Frontal cortex (tissue), 4 donors: ENCODE measurements around the gene CCBE1. TPM values are rescaled to one million over a fixed set of nuclear protein-coding genes. Genes with fewer than 3 reads are reported as not detected.
"Not testable (repeated sequence)": the region's sequence is repeated elsewhere in the genome, so short reads cannot be mapped to it uniquely, and the experiment has no call there.

Experiments used
- DNase-seq, 2 donors: peaks; one replicate each; pipeline ENCODE4 v3.0.0; 2012; ENCODE audit warnings: low spot score in 2 of 2
- FAIRE-seq: peaks from 2 replicates; lab custom pipeline; 2012; peaks lifted over from hg19 to GRCh38; lab: Jason Lieb, UNC
- total RNA-seq: library from RNA; depleted of rRNA; stranded (reverse); fragments of >200 nt; gene quantifications from one replicate; pipeline ENCODE4 v1.2.3, GENCODE V29; 2014
- donor health status: control.
- donor health status: control.
- donor health status: control.

Gene CCBE1
- total RNA-seq, 1 donor from 2014 or later, result 32.6 TPM

GRCh38 chr18:59717291-59717690 is 20.1 kb upstream of the CCBE1 start:
- no peak for FAIRE-seq
- DNase-seq, result no peak

- no peak for FAIRE-seq
- no peak for DNase-seq
These were observed 18.7 kb upstream of the CCBE1 start for GRCh38 chr18:59715966-59716369.

- FAIRE-seq (no peak), DNase-seq (no peak)
These were observed 18.2 kb upstream of the CCBE1 start for GRCh38 chr18:59715445-59715844.

GRCh38 chr18:59714096-59714495 is 16.9 kb upstream of the CCBE1 start:
- FAIRE-seq, DNase-seq: not testable (repeated sequence)

GRCh38 chr18:59712311-59712710 is 15.1 kb upstream of the CCBE1 start:
- DNase-seq (no peak), FAIRE-seq (no peak)

GRCh38 chr18:59708988-59709387 is 11.8 kb upstream of the CCBE1 start:
- no peak for FAIRE-seq
- DNase-seq, result no peak

- DNase-seq (no peak), FAIRE-seq (no peak)
These were observed 10.1 kb upstream of the CCBE1 start for GRCh38 chr18:59707306-59707705.

- FAIRE-seq (no peak), DNase-seq (no peak)
These were observed 9.3 kb upstream of the CCBE1 start for GRCh38 chr18:59706499-59706898.

GRCh38 chr18:59705145-59705544 is 7.9 kb upstream of the CCBE1 start:
- no peak for FAIRE-seq
- no peak for DNase-seq

- FAIRE-seq (no peak), DNase-seq (no peak)
These were observed 6.9 kb upstream of the CCBE1 start for GRCh38 chr18:59704146-59704545.

- FAIRE-seq (no peak), DNase-seq (no peak)
These were observed 4.0 kb upstream of the CCBE1 start for GRCh38 chr18:59701272-59701671.

GRCh38 chr18:59700535-59700967 is 3.3 kb upstream of the CCBE1 start:
- FAIRE-seq (no peak), DNase-seq (no peak)

- DNase-seq, result no peak
- no peak for FAIRE-seq
These were observed 2.7 kb upstream of the CCBE1 start for GRCh38 chr18:59699750-59700534.

- DNase-seq (no peak), FAIRE-seq (no peak)
These were observed 1.8 kb upstream of the CCBE1 start for GRCh38 chr18:59699061-59699460.

GRCh38 chr18:59696311-59697235 is 650 bp downstream of the CCBE1 start:
- DNase-seq, result no peak
- no peak for FAIRE-seq

GRCh38 chr18:59695551-59695950 is 1.7 kb downstream of the CCBE1 start:
- no peak for DNase-seq
- no peak for FAIRE-seq

- no peak for DNase-seq
- no peak for FAIRE-seq
These were observed 2.4 kb downstream of the CCBE1 start for GRCh38 chr18:59694824-59695223.

- FAIRE-seq (no peak), DNase-seq (no peak)
These were observed 5.2 kb downstream of the CCBE1 start for GRCh38 chr18:59691996-59692395.

- FAIRE-seq (no peak), DNase-seq (no peak)
These were observed 6.2 kb downstream of the CCBE1 start for GRCh38 chr18:59690996-59691395.

- FAIRE-seq, result no peak
These were observed 6.8 kb downstream of the CCBE1 start for GRCh38 chr18:59690186-59690982.

More at GRCh38 chr18:59690186-59690982, 6.8 kb downstream of the CCBE1 start:
- no peak for DNase-seq
